Heart right ventricle (tissue), 16 donors: ENCODE data around the gene C6orf89. TPM values are rescaled to one million over a fixed set of nuclear protein-coding genes. Genes with fewer than 3 reads are reported as not detected.
A peak's percentile ranks its signal among the peaks of the same experiment; 100 is the strongest.

Source experiments
- ATAC-seq, 8 donors: fragments of 200-7000 bp; cut with Tn5 transposase; one replicate each; pipeline ENCODE4 v1.9.1; 2020; ENCODE audit warnings: mild to moderate bottlenecking in 8 of 8, moderate library complexity in 8 of 8, moderate number of reproducible peaks in 1 of 8
- DNase-seq, 2 donors: peaks; one replicate each; pipeline ENCODE4 v3.0.0-alpha.2; 2020
- H3K27ac ChIP-seq, 10 donors: fragments of 200-600 bp; sonication (generic) in 2 of 10; one replicate each; pipeline versions ENCODE4 v1.5.0 to v1.8.0; 2020 to 2022; ENCODE audit warnings: mild to moderate bottlenecking in 3 of 10
- H3K27me3 ChIP-seq, 7 donors: fragments of 200-600 bp; one replicate each; pipeline ENCODE4 v1.8.0; 2021 to 2022; ENCODE audit warnings: mild to moderate bottlenecking in 2 of 7
- H3K36me3 ChIP-seq, 9 donors: fragments of 200-600 bp; sonication (generic) in 1 of 9; one replicate each; pipeline versions ENCODE4 v1.5.0 to v1.8.0; 2020 to 2022; ENCODE audit warnings: mild to moderate bottlenecking in 2 of 9
- H3K4me1 ChIP-seq, 9 donors: fragments of 200-600 bp; sonication (generic) in 1 of 9; one replicate each; pipeline versions ENCODE4 v1.5.0 to v1.8.0; 2020 to 2022; ENCODE audit warnings: mild to moderate bottlenecking in 4 of 9
- H3K4me3 ChIP-seq, 10 donors: fragments of 200-600 bp; sonication (generic) in 2 of 10; one replicate each; pipeline versions ENCODE4 v1.5.0 to v1.8.0; 2020 to 2022; ENCODE audit warnings: mild to moderate bottlenecking in 7 of 10, moderate library complexity in 2 of 10
- H3K9me3 ChIP-seq, 11 donors: fragments of 200-600 bp in 10 of 11; sonication (generic) in 2 of 11; one replicate each; pipeline versions ENCODE4 v1.5.0 to v1.8.0; 2013 to 2022; ENCODE audit warnings: mild to moderate bottlenecking in 2 of 11, control low read depth in 1 of 11, moderate library complexity in 1 of 11
- CTCF ChIP-seq, 9 donors: fragments of 200-600 bp; sonication (generic) in 2 of 9; IDR thresholded peaks; one replicate each; pipeline versions ENCODE4 v1.5.0 to v1.8.0; 2021 to 2022; ENCODE audit warnings: antibody characterized with exemption in 9 of 9, mild to moderate bottlenecking in 5 of 9, moderate library complexity in 1 of 9
- WGBS, 2 donors: extraction: QIAGEN DNeasy Blood & Tissue Kit; methylation state at CpG; one replicate each; pipeline ENCODE4 v1.1.7; 2013; ENCODE audit warnings: inconsistent platforms in 1 of 2; 5-methylcytosine and 5-hydroxymethylcytosine counted together
- intact Hi-C, 10 donors: fragments of 100-400 bp; cut with DNase I; formaldehyde crosslinking; loops; one replicate each; pipeline versions ENCODE4 v1.11.1 to v1.14.2; 2022
- polyA plus RNA-seq, 2 donors: library from polyadenylated mRNA; stranded (reverse); fragments of 200-250 nt; gene quantifications; one replicate each; pipeline ENCODE4 v1.2.3, GENCODE V29; 2013
- total RNA-seq, 10 donors: library from RNA; stranded (reverse); fragmentation: NEBNext Ultra II Directional in 3 of 10; extraction: Animal tissue kit (Norgen Biotek cat#: 25700) in 3 of 10; gene quantifications; one replicate each; pipeline versions ENCODE4 v1.2.1 to v1.2.4, GENCODE V29; 2021 to 2023
- donor health status: Arrhythmogenic right ventricular cardiomyopathy.
- donor health status: ischemic (EF 13 %, LVEDD 7.1; RV severe dilation, severe dysfunction).
- donor health status: healthy with polysubstance abuse.
- donor health status: DM: no; HTN: yes; CAD: no.
- donor health status: DM: no; HTN: no; CAD: no.
- donor health status: ischemic (EF 25% LVEDD 6.9; RV normal size, moderate dysfunction).
- donor health status: ischemic (EF 25% LVEDD 5.7; RV mildly dilated, moderate dysfunction).
- donor health status: healthy.
- donor health status: DM: yes; HTN: yes; CAD: no.
- donor health status: Ischemic cardiomyopathy.
- donor health status: ischemic (EF 35%, LVEDD 5.7; RV mildly dilated, moderate dysfunction).
- donor health status: nonischemic (EF 11% LVEDD 7.7; RV severe dilation, severe dysfunction).
- donor health status: DM: yes; HTN: yes; CAD: no.
- donor health status: PGD.
- donor health status: ischemic (EF 29% LVEDD 5.4; RV normal size, mild dysfunction).
- donor health status: nonischemic (EF 23%, LVEDD 6.1; RV moderate dilation, normal function).

Gene C6orf89
- total and polyA plus RNA-seq, 12 donors, result 22.5 to 104 (median 72.9) TPM

GRCh38 chr6:36913082-36913481 is 27.3 kb downstream of the C6orf89 start:
- H3K36me3 ChIP-seq, result peaks cover 0 to 97% (median 29%) of the 10 kb centered on the region in 9 donors
- no peak overlapping the region for H3K4me3 ChIP-seq
- intact Hi-C loops, result no loop called here
- DNase-seq, result no peak
- H3K4me1 ChIP-seq, result peaks cover 8 to 51% (median 23%) of the 10 kb centered on the region in 9 donors
- H3K27me3 ChIP-seq, result no peaks in the 10 kb centered on the region
- WGBS, 2 donors, result 89 to 92% methylated on average over 4 of the region's 4 CpGs
- TF ChIP-seq CTCF (IDR thresholded peaks at IDR 0.05), result no peak
- H3K27ac ChIP-seq, result peak overlapping the region in 1 of 10 donors; percentile 15
- no peaks in the 10 kb centered on the region for H3K9me3 ChIP-seq
- ATAC-seq, result no peak

- peak in 3 of 9 donors; percentile 14 to 22 (median 18) for TF ChIP-seq CTCF (IDR thresholded peaks at IDR 0.05)
- Histone ChIP-seq H3K9me3 (no peaks in the 10 kb centered on the region), H3K4me3 (no peak overlapping the region), H3K27me3 (no peaks in the 10 kb centered on the region), H3K27ac (peak overlapping the region in 1 of 10 donors; percentile 6), H3K4me1 (peaks cover 8 to 53% (median 24%) of the 10 kb centered on the region in 9 donors), H3K36me3 (peaks cover 0 to 99% (median 29%) of the 10 kb centered on the region in 9 donors)
- intact Hi-C loops, result no loop called here
- ATAC-seq, result peak in 2 of 8 donors; percentile 23 to 50
- WGBS, 2 donors, result 75% methylated on average over 10 of the region's 10 CpGs
- DNase-seq, result no peak
Observed at GRCh38 chr6:36914227-36914794, 28.6 kb downstream of the C6orf89 start.

GRCh38 chr6:36915599-36915998 is 29.8 kb downstream of the C6orf89 start:
- ATAC-seq (no peak), DNase-seq (no peak)
- no peak for TF ChIP-seq CTCF (IDR thresholded peaks at IDR 0.05)
- intact Hi-C loops, result loop anchor here in 1 of 10 donors (5.0 kb wide), 1 partner anchor 62 kb away; no protein-coding TSS in a partner anchor
- Histone ChIP-seq H3K4me3 (no peak overlapping the region), H3K27ac (peak overlapping the region in 6 of 10 donors; percentile 39 to 91 (median 78)), H3K9me3 (no peaks in the 10 kb centered on the region), H3K4me1 (peaks cover 8 to 57% (median 29%) of the 10 kb centered on the region in 9 donors), H3K36me3 (peaks cover 0 to 100% (median 29%) of the 10 kb centered on the region in 9 donors), H3K27me3 (no peaks in the 10 kb centered on the region)
- 88 to 91% methylated on average over 4 of the region's 4 CpGs for WGBS, 2 donors

GRCh38 chr6:36916126-36916525 is 30.4 kb downstream of the C6orf89 start:
- Histone ChIP-seq H3K9me3 (no peaks in the 10 kb centered on the region), H3K27ac (peak overlapping the region in 6 of 10 donors; percentile 51 to 91 (median 78)), H3K27me3 (no peaks in the 10 kb centered on the region), H3K4me1 (peaks cover 8 to 56% (median 29%) of the 10 kb centered on the region in 9 donors), H3K36me3 (peaks cover 0 to 100% (median 29%) of the 10 kb centered on the region in 9 donors), H3K4me3 (no peak overlapping the region)
- WGBS, 2 donors, result 83 to 90% methylated on average over 2 of the region's 2 CpGs
- TF ChIP-seq CTCF (IDR thresholded peaks at IDR 0.05), result no peak
- intact Hi-C loops, result loop anchor here in 1 of 10 donors (5.0 kb wide), 1 partner anchor 61 kb away; no protein-coding TSS in a partner anchor
- DNase-seq (no peak), ATAC-seq (peak in 1 of 8 donors; percentile 33)
